Measurements from ENCODE around the gene GNAT1.
"Not testable (repeated sequence)": the region's sequence is repeated elsewhere in the genome, so short reads cannot be mapped to it uniquely, and the experiment has no call there.

Gene GNAT1

GRCh38 chr3:50203809-50204803 is 12.7 kb downstream of the GNAT1 start:
- DNase-seq (ENCODE audit: low read depth in 1 of 2, low spot score in 1 of 2) = no peak
- in situ Hi-C loops (cut with HindIII; ENCODE audit: low pct_unique_long_range_greater_than_20kb, low sequenced_read_pairs) = no loop called here
- TF ChIP-seq JUND (IDR thresholded peaks at IDR 0.05; ENCODE audit: low read depth) = no peak

GRCh38 chr3:50204804-50205412 is 13.5 kb downstream of the GNAT1 start, which contains the start of gene SLC38A3:
Gene SLC38A3 (plus strand): TSS chr3:50205271. CDS start chr3:50214200, 8,929 bp downstream.
- peak; percentile 40 to 76 for DNase-seq (ENCODE audit: low read depth in 1 of 2, low spot score in 1 of 2)
- in situ Hi-C loops (cut with HindIII; ENCODE audit: low pct_unique_long_range_greater_than_20kb, low sequenced_read_pairs) = no loop called here
- TF ChIP-seq JUND (IDR thresholded peaks at IDR 0.05; ENCODE audit: low read depth) = no peak

GRCh38 chr3:50205413-50206276 is 14.2 kb downstream of the GNAT1 start:
- peak; percentile 49 to 66 for DNase-seq (ENCODE audit: low read depth in 1 of 2, low spot score in 1 of 2)
- in situ Hi-C loops (cut with HindIII; ENCODE audit: low pct_unique_long_range_greater_than_20kb, low sequenced_read_pairs) = no loop called here
- TF ChIP-seq JUND (IDR thresholded peaks at IDR 0.05; ENCODE audit: low read depth) = no peak

GRCh38 chr3:50207359-50208042 is 16.1 kb downstream of the GNAT1 start:
- in situ Hi-C loops (cut with HindIII; ENCODE audit: low pct_unique_long_range_greater_than_20kb, low sequenced_read_pairs) = no loop called here
- DNase-seq (ENCODE audit: low read depth in 1 of 2, low spot score in 1 of 2) = no peak
- TF ChIP-seq JUND (IDR thresholded peaks at IDR 0.05; ENCODE audit: low read depth) = no peak

GRCh38 chr3:50208677-50209344 is 17.4 kb downstream of the GNAT1 start:
- in situ Hi-C loops (cut with HindIII; ENCODE audit: low pct_unique_long_range_greater_than_20kb, low sequenced_read_pairs) = no loop called here
- no peak for DNase-seq (ENCODE audit: low read depth in 1 of 2, low spot score in 1 of 2)
- TF ChIP-seq JUND (IDR thresholded peaks at IDR 0.05; ENCODE audit: low read depth) = no peak

GRCh38 chr3:50210176-50210509 is 18.7 kb downstream of the GNAT1 start:
- in situ Hi-C loops (cut with HindIII; ENCODE audit: low pct_unique_long_range_greater_than_20kb, low sequenced_read_pairs) = no loop called here
- no peak for DNase-seq (ENCODE audit: low read depth in 1 of 2, low spot score in 1 of 2)
- TF ChIP-seq JUND (IDR thresholded peaks at IDR 0.05; ENCODE audit: low read depth) = no peak

- no peak for DNase-seq (ENCODE audit: low read depth in 1 of 2, low spot score in 1 of 2)
- in situ Hi-C loops (cut with HindIII; ENCODE audit: low pct_unique_long_range_greater_than_20kb, low sequenced_read_pairs) = no loop called here
- TF ChIP-seq JUND (IDR thresholded peaks at IDR 0.05; ENCODE audit: low read depth) = no peak
These were observed 19.3 kb downstream of the GNAT1 start for GRCh38 chr3:50210510-50211367.

- in situ Hi-C loops (cut with HindIII; ENCODE audit: low pct_unique_long_range_greater_than_20kb, low sequenced_read_pairs) = not testable (repeated sequence)
These were observed 19.9 kb downstream of the GNAT1 start for GRCh38 chr3:50211368-50211717.

GRCh38 chr3:50211930-50212329 is 20.5 kb downstream of the GNAT1 start:
- no peak for TF ChIP-seq JUND (IDR thresholded peaks at IDR 0.05; ENCODE audit: low read depth)
- DNase-seq (ENCODE audit: low read depth in 1 of 2, low spot score in 1 of 2) = no peak
- in situ Hi-C loops (cut with HindIII; ENCODE audit: low pct_unique_long_range_greater_than_20kb, low sequenced_read_pairs) = no loop called here

More at GRCh38 chr3:50211368-50211717, 19.9 kb downstream of the GNAT1 start:
- DNase-seq (ENCODE audit: low read depth in 1 of 2, low spot score in 1 of 2) = not testable (repeated sequence)

- in situ Hi-C loops (cut with HindIII; ENCODE audit: low pct_unique_long_range_greater_than_20kb, low sequenced_read_pairs) = no loop called here
- DNase-seq (ENCODE audit: low read depth in 1 of 2, low spot score in 1 of 2) = no peak
- no peak for TF ChIP-seq JUND (IDR thresholded peaks at IDR 0.05; ENCODE audit: low read depth)
These were observed 21.1 kb downstream of the GNAT1 start for GRCh38 chr3:50212502-50212901.

GRCh38 chr3:50212971-50213370 is 21.6 kb downstream of the GNAT1 start:
- in situ Hi-C loops (cut with HindIII; ENCODE audit: low pct_unique_long_range_greater_than_20kb, low sequenced_read_pairs) = no loop called here
- DNase-seq (ENCODE audit: low read depth in 1 of 2, low spot score in 1 of 2) = no peak
- TF ChIP-seq JUND (IDR thresholded peaks at IDR 0.05; ENCODE audit: low read depth) = no peak
